ENCODE measurements around the gene SNAP47. TPM values are rescaled to one million over a fixed set of nuclear protein-coding genes. Genes with fewer than 3 reads are reported as not detected.

The SNAP47 gene
- total RNA-seq, 2 experiments from 2014 or later = 29.0 to 29.2 TPM

DNA sequence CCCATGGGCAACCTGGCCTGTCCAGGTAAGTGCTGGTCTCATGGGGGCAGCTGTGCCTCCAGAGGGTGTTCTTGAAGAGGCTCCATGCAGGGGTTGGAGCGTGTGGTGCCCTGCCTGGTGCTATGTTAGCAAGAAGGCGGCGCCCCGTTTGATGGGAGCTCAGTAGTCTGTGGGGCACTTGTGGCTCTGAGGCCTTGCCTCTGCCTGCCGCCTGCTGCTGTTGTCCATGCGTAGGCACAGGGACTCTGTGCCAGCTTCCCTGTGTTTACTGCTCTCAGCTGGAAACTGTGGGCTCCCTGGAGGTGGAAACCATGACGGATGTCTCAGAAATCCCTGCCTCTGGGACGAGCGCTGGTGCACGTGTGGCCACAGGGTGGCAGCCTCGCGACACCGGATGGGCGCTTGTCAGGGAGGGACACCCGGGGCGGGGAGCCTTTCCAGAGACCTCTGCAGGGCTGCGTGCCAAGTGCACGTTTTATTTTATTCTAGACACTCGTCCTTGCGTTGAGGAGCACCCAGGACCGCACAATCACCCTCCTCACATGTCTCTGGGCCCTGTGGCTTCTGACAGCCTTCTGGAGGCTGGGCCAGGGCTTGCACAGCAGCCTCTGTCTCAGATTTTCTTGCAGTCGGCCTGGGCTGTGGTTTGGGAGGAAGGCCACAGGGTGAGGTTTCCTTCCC, 27.1 kb downstream of the SNAP47 start:
- DNase-seq (peak; percentile 85), ATAC-seq (ENCODE audit: low read depth) (peak; percentile 61)
- Mint-ChIP-seq H3K9me3 (no peaks in the 10 kb centered on the region), H3K27ac (peak overlapping the region; percentile 71), H3K27me3 (peaks cover 3% of the 10 kb centered on the region), H3K4me1 (peaks cover 50% of the 10 kb centered on the region), H3K36me3 (peaks cover 45% of the 10 kb centered on the region), H3K4me3 (peak overlapping the region; percentile 42)
- POLR2A ChIA-PET = interaction anchor here (0.6 to 1.9 kb wide), 4 partner anchors 25 to 687 kb away, joined by 3 to 6 read pairs (median 4); partner anchors contain the start of genes ARF1 and WNT9A

GRCh38 chr1:227763246-227764018, 28.2 kb downstream of the SNAP47 start:
- Mint-ChIP-seq H3K9me3 (no peaks in the 10 kb centered on the region), H3K27ac (no peak overlapping the region), H3K27me3 (peaks cover 4% of the 10 kb centered on the region), H3K36me3 (peaks cover 45% of the 10 kb centered on the region), H3K4me3 (no peak overlapping the region), H3K4me1 (peaks cover 56% of the 10 kb centered on the region)
- ATAC-seq (ENCODE audit: low read depth) (no peak), DNase-seq (no peak)
- POLR2A ChIA-PET = interaction anchor here (1.7 to 1.9 kb wide), 2 partner anchors 24 to 319 kb away, joined by 5 to 6 read pairs; partner anchors contain the start of gene ARF1

- Mint-ChIP-seq H3K27ac (no peak overlapping the region), H3K4me3 (no peak overlapping the region), H3K27me3 (peaks cover 5% of the 10 kb centered on the region), H3K4me1 (peaks cover 55% of the 10 kb centered on the region), H3K9me3 (no peaks in the 10 kb centered on the region), H3K36me3 (peaks cover 46% of the 10 kb centered on the region)
- ATAC-seq (ENCODE audit: low read depth) (no peak), DNase-seq (no peak)
- POLR2A ChIA-PET = interaction anchor here (1.7 kb wide), 1 partner anchor 318 kb away, joined by 5 read pairs; the partner anchor contains the start of gene ARF1
These were observed 28.8 kb downstream of the SNAP47 start for GRCh38 chr1:227764019-227764391.

GRCh38 chr1:227765261-227766014, 30.2 kb downstream of the SNAP47 start:
- Mint-ChIP-seq H3K27me3 (peaks cover 5% of the 10 kb centered on the region), H3K9me3 (no peaks in the 10 kb centered on the region), H3K4me3 (peak overlapping the region; percentile 64), H3K4me1 (peaks cover 55% of the 10 kb centered on the region), H3K27ac (peak overlapping the region; percentile 72), H3K36me3 (peaks cover 35% of the 10 kb centered on the region)
- ATAC-seq (ENCODE audit: low read depth) = no peak
- no peak for DNase-seq
- POLR2A ChIA-PET = interaction anchor here (0.5 to 2.6 kb wide), 6 partner anchors 9 to 699 kb away, joined by 3 to 14 read pairs (median 4); partner anchors contain the start of gene GUK1

- Mint-ChIP-seq H3K4me3 (peak overlapping the region; percentile 64), H3K4me1 (peaks cover 52% of the 10 kb centered on the region), H3K27ac (peak overlapping the region; percentile 72), H3K36me3 (peaks cover 31% of the 10 kb centered on the region), H3K9me3 (no peaks in the 10 kb centered on the region), H3K27me3 (peaks cover 5% of the 10 kb centered on the region)
- POLR2A ChIA-PET = interaction anchor here (0.6 to 2.6 kb wide), 6 partner anchors 8 to 827 kb away, joined by 3 to 14 read pairs (median 4); partner anchors contain the start of gene GUK1
- DNase-seq (peak; percentile 83), ATAC-seq (ENCODE audit: low read depth) (peak; percentile 85)
These were observed 30.9 kb downstream of the SNAP47 start for GRCh38 chr1:227766015-227766634.

- Mint-ChIP-seq H3K36me3 (peaks cover 26% of the 10 kb centered on the region), H3K4me1 (peaks cover 47% of the 10 kb centered on the region), H3K9me3 (no peaks in the 10 kb centered on the region), H3K27ac (peak overlapping the region; percentile 72), H3K4me3 (peak overlapping the region; percentile 64), H3K27me3 (peaks cover 5% of the 10 kb centered on the region)
- peak; percentile 2 for ATAC-seq (ENCODE audit: low read depth)
- DNase-seq = no peak
- POLR2A ChIA-PET = interaction anchor here (0.6 to 2.6 kb wide), 5 partner anchors 8 to 828 kb away, joined by 3 to 14 read pairs (median 5); partner anchors contain the start of gene GUK1
These were observed 31.5 kb downstream of the SNAP47 start for GRCh38 chr1:227766653-227767277.

GRCh38 chr1:227767401-227768124, 32.3 kb downstream of the SNAP47 start:
- DNase-seq (no peak), ATAC-seq (ENCODE audit: low read depth) (no peak)
- H3K36me3 Mint-ChIP-seq = peaks cover 31% of the 10 kb centered on the region
- H3K27ac Mint-ChIP-seq = no peak overlapping the region
- no peaks in the 10 kb centered on the region for H3K9me3 Mint-ChIP-seq
- peak overlapping the region; percentile 51 for H3K4me3 Mint-ChIP-seq
- peaks cover 5% of the 10 kb centered on the region for H3K27me3 Mint-ChIP-seq
- peaks cover 49% of the 10 kb centered on the region for H3K4me1 Mint-ChIP-seq
- POLR2A ChIA-PET = interaction anchor here (2.3 to 2.6 kb wide), 2 partner anchors 7 to 20 kb away, joined by 9 to 14 read pairs; no protein-coding TSS in a partner anchor

GRCh38 chr1:227768125-227768439, 32.8 kb downstream of the SNAP47 start:
- DNase-seq = no peak

GRCh38 chr1:227768640-227769039, 33.4 kb downstream of the SNAP47 start:
- POLR2A ChIA-PET = interaction anchor here (1.1 kb wide), 1 partner anchor 11 kb away, joined by 3 read pairs; no protein-coding TSS in a partner anchor
- peaks cover 50% of the 10 kb centered on the region for H3K4me1 Mint-ChIP-seq
- ATAC-seq (ENCODE audit: low read depth) = no peak
- peaks cover 32% of the 10 kb centered on the region for H3K36me3 Mint-ChIP-seq
- no peak overlapping the region for H3K4me3 Mint-ChIP-seq
- H3K9me3 Mint-ChIP-seq = no peaks in the 10 kb centered on the region
- H3K27ac Mint-ChIP-seq = no peak overlapping the region
- no peak for DNase-seq
- H3K27me3 Mint-ChIP-seq = peaks cover 5% of the 10 kb centered on the region

More at GRCh38 chr1:227768125-227768439, 32.8 kb downstream of the SNAP47 start:
- Mint-ChIP-seq H3K27me3 (peaks cover 5% of the 10 kb centered on the region), H3K27ac (no peak overlapping the region), H3K9me3 (no peaks in the 10 kb centered on the region), H3K4me3 (no peak overlapping the region), H3K36me3 (peaks cover 32% of the 10 kb centered on the region), H3K4me1 (peaks cover 47% of the 10 kb centered on the region)
- POLR2A ChIA-PET = no interaction called here
- no peak for ATAC-seq (ENCODE audit: low read depth)

DNA sequence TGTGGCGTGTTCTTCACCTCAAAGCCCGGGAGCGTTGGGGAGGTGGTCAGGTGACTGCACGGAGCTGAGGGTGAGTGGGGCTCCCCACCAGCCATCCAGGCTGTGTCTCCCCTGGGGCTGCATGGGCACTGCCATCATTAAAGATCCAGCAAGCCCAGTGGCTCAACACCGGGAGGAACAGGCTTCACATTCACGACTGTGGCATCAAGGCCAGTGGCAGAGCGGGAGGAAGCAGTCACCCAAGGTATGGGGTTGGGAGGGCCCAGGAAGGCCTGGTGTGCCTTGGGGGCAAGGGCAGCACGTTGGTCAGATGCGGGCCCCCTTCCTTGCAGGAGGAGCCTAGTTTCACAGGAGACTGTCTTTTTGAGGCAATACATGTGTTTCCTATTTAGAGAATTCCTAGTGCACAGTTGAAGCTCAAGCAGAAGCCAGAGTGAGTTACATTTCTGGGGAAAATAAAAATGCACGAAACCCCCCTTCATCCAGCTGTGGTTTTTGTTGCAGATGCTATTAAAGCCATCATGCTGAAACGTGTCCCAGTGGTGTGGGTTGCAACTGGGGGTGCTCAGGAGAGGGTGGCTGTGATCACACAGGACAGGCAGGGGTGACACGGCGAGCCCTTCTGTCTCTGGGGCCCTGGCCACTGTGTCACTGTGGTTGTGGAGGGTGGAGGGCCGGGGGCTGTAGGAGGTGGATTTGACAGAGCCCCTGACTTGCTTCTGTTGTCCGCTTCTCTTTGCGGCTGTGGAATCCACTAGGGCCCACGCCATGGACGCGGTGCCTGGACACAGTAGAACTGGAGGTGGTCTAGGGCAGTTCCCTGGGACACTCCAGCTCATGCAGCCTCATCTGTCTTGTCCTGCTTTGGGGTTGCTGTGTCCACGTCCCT, 34.1 kb downstream of the SNAP47 start:
- Mint-ChIP-seq H3K27ac (no peak overlapping the region), H3K27me3 (peaks cover 5% of the 10 kb centered on the region), H3K4me1 (peaks cover 51% of the 10 kb centered on the region), H3K4me3 (no peak overlapping the region), H3K36me3 (peaks cover 32% of the 10 kb centered on the region), H3K9me3 (no peaks in the 10 kb centered on the region)
- no peak for ATAC-seq (ENCODE audit: low read depth)
- POLR2A ChIA-PET = interaction anchor here (1.1 kb wide), 1 partner anchor 10 kb away, joined by 3 read pairs; no protein-coding TSS in a partner anchor
- no peak for DNase-seq

GRCh38 chr1:227769936-227770494, 34.8 kb downstream of the SNAP47 start:
- H3K4me3 Mint-ChIP-seq = no peak overlapping the region
- H3K9me3 Mint-ChIP-seq = no peaks in the 10 kb centered on the region
- ATAC-seq (ENCODE audit: low read depth) (no peak), DNase-seq (no peak)
- POLR2A ChIA-PET = interaction anchor here (1.1 kb wide), 1 partner anchor 10 kb away, joined by 3 read pairs; no protein-coding TSS in a partner anchor
- peaks cover 49% of the 10 kb centered on the region for H3K4me1 Mint-ChIP-seq
- peaks cover 33% of the 10 kb centered on the region for H3K36me3 Mint-ChIP-seq
- H3K27ac Mint-ChIP-seq = no peak overlapping the region
- H3K27me3 Mint-ChIP-seq = peaks cover 2% of the 10 kb centered on the region

All from activated naive CD8-positive, alpha-beta T cell treated with anti-CD3 and anti-CD28 coated beads, Interleukin-2, amount 10 ng/mL, durations not matched to agents 7 days and 5 days (primary cell).